GM21737 (cell line): ENCODE measurements around the gene TMC6.
"Not testable (repeated sequence)": the region's sequence is repeated elsewhere in the genome, so short reads cannot be mapped to it uniquely, and the experiment has no call there.

ENCODE experiments used
- ATAC-seq: cut with Tn5 transposase; IDR thresholded peaks from one replicate; pipeline ENCODE4 v1.9.1; 2021; ENCODE audit warnings: mild to moderate bottlenecking, moderate library complexity; ENCODE audit not compliant: unreplicated experiment

The TMC6 gene

GRCh38 chr17:78128551-78129350 lies at the start of gene TMC6:
TSS of gene TMC6 (minus strand) at chr17:78128755. CDS start at chr17:78126832, 1,923 bp downstream.
- no peak for ATAC-seq

- peak; percentile 40 for ATAC-seq
Observed at GRCh38 chr17:78176548-78177025, 48.0 kb upstream of the TMC6 start.

DNA sequence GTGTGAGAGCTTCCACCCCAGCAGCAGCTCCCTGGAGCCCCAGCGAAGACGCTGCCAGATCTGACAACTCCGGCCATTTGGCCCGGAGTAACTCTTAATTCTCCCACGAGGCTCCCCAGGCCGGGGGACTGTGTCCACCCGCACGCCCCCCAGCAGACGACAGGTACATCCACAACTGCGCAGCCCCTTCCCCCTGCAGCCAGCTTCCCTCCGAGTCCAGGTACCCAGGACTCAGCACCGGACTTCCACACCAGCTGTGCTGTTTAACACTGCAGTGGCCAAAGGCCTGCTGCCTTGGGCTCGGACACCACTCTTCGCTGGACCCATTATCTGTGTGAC lies 47.1 kb upstream of the TMC6 start:
- ATAC-seq, result no peak

- ATAC-seq, result no peak
Observed at GRCh38 chr17:78174870-78175642, 46.5 kb upstream of the TMC6 start.

DNA sequence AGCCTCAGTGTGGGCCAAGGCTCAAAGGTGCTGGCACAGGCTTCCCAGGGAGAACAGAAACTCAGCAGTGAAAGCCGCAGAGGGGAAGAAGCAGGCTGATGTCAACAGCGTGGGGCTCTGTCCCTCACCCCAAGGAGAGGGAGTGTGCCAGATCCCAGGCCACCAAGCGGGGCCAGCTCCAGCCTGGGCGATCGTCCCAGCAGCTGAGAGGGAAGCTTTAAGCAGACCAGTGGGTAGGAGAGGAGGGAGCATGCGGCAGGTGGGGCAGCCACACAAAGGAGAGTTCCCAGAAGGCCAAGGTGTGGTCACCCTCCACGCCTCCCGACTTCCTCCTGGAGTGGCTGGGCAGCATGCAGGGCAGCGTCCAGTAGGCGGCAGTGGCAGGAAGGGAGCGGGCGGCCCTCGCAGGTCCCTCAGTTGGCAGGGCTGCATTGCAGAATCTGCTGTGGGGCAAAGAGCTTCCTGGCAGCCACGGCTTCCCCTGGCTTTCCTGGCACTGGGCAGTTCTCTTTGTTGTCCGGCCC lies 45.9 kb upstream of the TMC6 start:
- no peak for ATAC-seq

DNA sequence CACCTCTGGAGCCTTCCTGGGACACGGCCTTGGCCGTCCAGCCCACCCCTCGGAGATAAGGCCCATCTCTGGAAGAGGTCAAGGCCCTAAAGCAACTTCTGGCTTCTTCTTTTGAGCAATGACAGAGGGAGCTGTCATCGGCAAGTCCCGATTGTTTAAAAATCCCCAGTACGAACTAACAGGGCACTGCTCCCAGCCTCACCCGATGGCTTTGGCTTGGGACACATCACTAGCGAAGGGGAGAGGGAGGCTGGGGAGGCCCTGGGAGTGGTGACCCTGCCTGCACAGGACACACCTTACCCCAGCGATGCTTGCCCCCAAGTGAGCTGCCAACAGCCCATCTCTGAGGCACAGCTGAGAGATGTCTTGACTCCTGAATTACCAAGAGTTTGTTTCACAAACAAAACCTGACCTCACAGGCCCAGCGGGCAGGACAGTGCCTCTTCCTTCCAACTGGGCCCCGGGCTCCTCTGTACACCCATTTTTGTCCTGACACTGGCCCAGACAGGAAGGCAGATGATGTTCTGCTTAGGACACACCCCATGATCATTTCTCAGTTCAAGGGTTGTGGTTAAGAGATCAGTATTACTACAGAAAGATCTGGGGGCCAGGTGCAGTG lies 44.7 kb upstream of the TMC6 start:
- ATAC-seq, result peak; percentile 38

GRCh38 chr17:78172249-78173051 lies 43.9 kb upstream of the TMC6 start:
- no peak for ATAC-seq

- ATAC-seq, result not testable (repeated sequence)
Observed at GRCh38 chr17:78171591-78172248, 43.2 kb upstream of the TMC6 start.

GRCh38 chr17:78170692-78171590 lies 42.4 kb upstream of the TMC6 start:
- no peak for ATAC-seq

- no peak for ATAC-seq
Observed at GRCh38 chr17:78168903-78169793, 40.6 kb upstream of the TMC6 start.

DNA sequence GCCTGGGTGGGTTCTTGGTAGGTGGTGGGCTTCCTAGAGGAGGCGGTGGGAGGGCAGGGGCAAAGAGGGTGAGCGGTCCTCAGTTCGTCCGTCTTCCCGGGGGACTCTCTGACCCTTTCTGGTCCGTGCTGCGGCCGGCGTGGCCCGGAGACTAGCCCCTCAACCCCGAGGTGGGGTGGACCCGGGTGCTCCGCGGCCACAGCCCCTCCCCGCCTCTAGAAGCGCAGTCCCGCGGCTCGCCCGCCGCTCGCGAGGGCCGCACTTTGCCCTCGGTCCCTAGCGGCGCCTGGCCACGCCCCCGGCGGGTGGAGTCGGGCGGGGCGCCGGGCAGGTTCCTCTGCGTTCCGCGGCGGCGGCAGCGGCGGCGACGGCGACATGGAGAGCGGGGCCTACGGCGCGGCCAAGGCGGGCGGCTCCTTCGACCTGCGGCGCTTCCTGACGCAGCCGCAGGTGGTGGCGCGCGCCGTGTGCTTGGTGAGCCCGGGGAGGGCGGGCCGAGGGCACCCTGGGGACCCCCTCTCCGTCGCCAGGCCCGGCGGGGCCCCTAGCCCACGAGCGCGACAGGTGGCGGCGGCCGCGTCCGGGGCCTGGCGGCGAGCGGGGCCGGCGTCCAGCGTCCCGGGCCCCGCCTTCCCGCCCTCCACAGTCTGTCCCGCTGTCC lies 39.8 kb upstream of the TMC6 start, which contains the start of gene SYNGR2:
TSS of gene SYNGR2 (plus strand) at position 340 of the 661 bp plus-strand sequence. CDS start at position 376, 36 bp downstream.
- no peak for ATAC-seq

- no peak for ATAC-seq
Observed at GRCh38 chr17:78166416-78166815, 37.9 kb upstream of the TMC6 start.

GRCh38 chr17:78164748-78165607 lies 36.4 kb upstream of the TMC6 start:
- ATAC-seq, result no peak

GRCh38 chr17:78163881-78164747 lies 35.6 kb upstream of the TMC6 start:
- ATAC-seq, result no peak

- ATAC-seq, result no peak
Observed at GRCh38 chr17:78159575-78160158, 31.1 kb upstream of the TMC6 start.
